Astrocyte (in vitro differentiated cells and primary cell): ENCODE results near the gene NLRC4. TPM values are rescaled to one million over a fixed set of nuclear protein-coding genes. Genes with fewer than 3 reads are reported as not detected.

ENCODE experiments used
- DNase-seq: peaks from one replicate; pipeline ENCODE4 v3.0.0-alpha.2; 2010; ENCODE audit warnings: low read depth
- FAIRE-seq: peaks from 2 replicates; lab custom pipeline; 2011; peaks lifted over from hg19 to GRCh38; lab: Jason Lieb, UNC
- H2AFZ ChIP-seq: 2 replicates; pipeline ENCODE4 v1.6.0; 2012; ENCODE audit warnings: low read depth, low read length, inconsistent platforms
- H3K27ac ChIP-seq: 2 replicates; pipeline ENCODE4 v1.5.1; 2011; ENCODE audit warnings: low read depth, low read length, inconsistent platforms
- H3K27me3 ChIP-seq: 2 replicates; pipeline ENCODE4 v1.6.0; 2011; ENCODE audit warnings: low read length, inconsistent platforms; ENCODE audit not compliant: insufficient read depth
- H3K36me3 ChIP-seq: 2 replicates; pipeline ENCODE4 v1.5.1; 2011; ENCODE audit warnings: low read length, inconsistent platforms; ENCODE audit not compliant: insufficient read depth
- H3K4me1 ChIP-seq: 2 replicates; pipeline ENCODE4 v1.5.1; 2011; ENCODE audit warnings: low read length, inconsistent platforms; ENCODE audit not compliant: insufficient read depth
- H3K4me2 ChIP-seq: 2 replicates; pipeline ENCODE4 v1.6.0; 2012; ENCODE audit warnings: low read length, inconsistent platforms
- H3K4me3 ChIP-seq: 2 replicates; pipeline ENCODE4 v1.5.1; 2011; ENCODE audit warnings: low read depth, mild to moderate bottlenecking, low read length, inconsistent platforms; ENCODE audit not compliant: insufficient read depth
- H3K79me2 ChIP-seq: 2 replicates; pipeline ENCODE4 v1.6.0; 2012; ENCODE audit warnings: mild to moderate bottlenecking, low read length, inconsistent platforms; ENCODE audit not compliant: insufficient read depth
- H3K9ac ChIP-seq: 2 replicates; pipeline ENCODE4 v1.6.0; 2012; ENCODE audit warnings: mild to moderate bottlenecking, low read length, inconsistent platforms
- H3K9me3 ChIP-seq: 2 replicates; pipeline ENCODE4 v1.5.1; 2012; ENCODE audit warnings: low read depth, mild to moderate bottlenecking, low read length, inconsistent platforms; ENCODE audit not compliant: insufficient read depth
- H4K20me1 ChIP-seq: 2 replicates; pipeline ENCODE4 v1.6.0; 2012; ENCODE audit warnings: low read length, inconsistent platforms; ENCODE audit not compliant: insufficient read depth
- H3K27ac Mint-ChIP-seq: one replicate; pipeline ENCODE4 v1.8.0; 2021; ENCODE audit warnings: mild to moderate bottlenecking, mixed read lengths; ENCODE audit not compliant: unreplicated experiment
- H3K27me3 Mint-ChIP-seq: one replicate; pipeline ENCODE4 v1.8.0; 2021; ENCODE audit warnings: low read depth, mixed read lengths; ENCODE audit not compliant: unreplicated experiment
- H3K36me3 Mint-ChIP-seq: one replicate; pipeline ENCODE4 v1.8.0; 2021; ENCODE audit warnings: low read depth, mixed read lengths; ENCODE audit not compliant: unreplicated experiment
- H3K4me1 Mint-ChIP-seq: one replicate; pipeline ENCODE4 v1.8.0; 2021; ENCODE audit warnings: low read depth, mixed read lengths; ENCODE audit not compliant: unreplicated experiment
- H3K4me3 Mint-ChIP-seq: one replicate; pipeline ENCODE4 v1.8.0; 2021; ENCODE audit warnings: mild to moderate bottlenecking, moderate library complexity, mixed read lengths; ENCODE audit not compliant: unreplicated experiment
- H3K9me3 Mint-ChIP-seq: one replicate; pipeline ENCODE4 v1.8.0; 2021; ENCODE audit warnings: mild to moderate bottlenecking, mixed read lengths; ENCODE audit not compliant: unreplicated experiment
- EZH2 ChIP-seq: IDR thresholded peaks from 2 replicates; pipeline ENCODE4 v1.6.1; 2012; ENCODE audit warnings: mild to moderate bottlenecking, low read length, inconsistent platforms; ENCODE audit not compliant: insufficient read depth
- total RNA-seq: library from RNA; stranded (reverse); gene quantifications from 2 replicates; pipeline ENCODE4 v1.2.1, GENCODE V29; 2021
- TF ChIP-seq, protein P1 (sequence below): IDR thresholded peaks from 2 replicates; pipeline ENCODE4 v1.5.1; 2011; ENCODE audit warnings: low read depth, mild to moderate bottlenecking, inconsistent platforms, low read length, moderate library complexity; ENCODE audit not compliant: insufficient read depth

Gene NLRC4
- total RNA-seq, 1 donor from 2014 or later, result not detected

DNA sequence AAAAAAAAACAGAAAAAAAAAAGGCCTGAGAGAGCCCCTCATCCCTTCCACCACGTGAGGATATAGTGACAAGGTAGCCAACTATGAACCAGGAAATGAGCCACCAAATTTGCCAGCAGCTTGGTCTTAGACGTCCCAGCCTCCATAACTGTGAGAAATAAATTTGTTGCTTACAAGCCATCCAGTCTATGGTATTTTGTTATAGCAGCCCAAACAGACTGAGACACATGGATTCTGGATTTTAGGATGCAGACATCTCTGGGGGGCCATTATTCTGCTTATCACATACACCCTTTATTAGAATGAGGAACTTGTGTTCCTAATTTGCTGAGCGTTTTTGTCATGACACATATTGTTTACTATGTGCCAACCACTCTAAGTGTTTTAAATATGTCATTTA is 7.6 kb upstream of the NLRC4 start:
- no peak overlapping the region for H2AFZ ChIP-seq
- H3K4me3 ChIP-seq, result no peak overlapping the region
- no peak overlapping the region for H3K4me2 ChIP-seq
- Mint-ChIP-seq H3K36me3 (no peaks in the 10 kb centered on the region), H3K9me3 (no peaks in the 10 kb centered on the region), H3K4me1 (no peaks in the 10 kb centered on the region), H3K4me3 (no peak overlapping the region), H3K27me3 (peaks cover 14% of the 10 kb centered on the region), H3K27ac (no peak overlapping the region)
- H3K9ac ChIP-seq, result no peak overlapping the region
- DNase-seq (no peak), FAIRE-seq (no peak)
- no peaks in the 10 kb centered on the region for H4K20me1 ChIP-seq
- TF ChIP-seq EZH2, result no peak
- TF ChIP-seq, protein P1, sequence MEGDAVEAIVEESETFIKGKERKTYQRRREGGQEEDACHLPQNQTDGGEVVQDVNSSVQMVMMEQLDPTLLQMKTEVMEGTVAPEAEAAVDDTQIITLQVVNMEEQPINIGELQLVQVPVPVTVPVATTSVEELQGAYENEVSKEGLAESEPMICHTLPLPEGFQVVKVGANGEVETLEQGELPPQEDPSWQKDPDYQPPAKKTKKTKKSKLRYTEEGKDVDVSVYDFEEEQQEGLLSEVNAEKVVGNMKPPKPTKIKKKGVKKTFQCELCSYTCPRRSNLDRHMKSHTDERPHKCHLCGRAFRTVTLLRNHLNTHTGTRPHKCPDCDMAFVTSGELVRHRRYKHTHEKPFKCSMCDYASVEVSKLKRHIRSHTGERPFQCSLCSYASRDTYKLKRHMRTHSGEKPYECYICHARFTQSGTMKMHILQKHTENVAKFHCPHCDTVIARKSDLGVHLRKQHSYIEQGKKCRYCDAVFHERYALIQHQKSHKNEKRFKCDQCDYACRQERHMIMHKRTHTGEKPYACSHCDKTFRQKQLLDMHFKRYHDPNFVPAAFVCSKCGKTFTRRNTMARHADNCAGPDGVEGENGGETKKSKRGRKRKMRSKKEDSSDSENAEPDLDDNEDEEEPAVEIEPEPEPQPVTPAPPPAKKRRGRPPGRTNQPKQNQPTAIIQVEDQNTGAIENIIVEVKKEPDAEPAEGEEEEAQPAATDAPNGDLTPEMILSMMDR, result no peak
- peaks cover 5% of the 10 kb centered on the region for H3K27me3 ChIP-seq
- H3K9me3 ChIP-seq, result no peaks in the 10 kb centered on the region
- H3K79me2 ChIP-seq, result no peaks in the 10 kb centered on the region
- H3K36me3 ChIP-seq, result no peaks in the 10 kb centered on the region
- H3K4me1 ChIP-seq, result peaks cover 2% of the 10 kb centered on the region
- H3K27ac ChIP-seq, result no peak overlapping the region

DNA sequence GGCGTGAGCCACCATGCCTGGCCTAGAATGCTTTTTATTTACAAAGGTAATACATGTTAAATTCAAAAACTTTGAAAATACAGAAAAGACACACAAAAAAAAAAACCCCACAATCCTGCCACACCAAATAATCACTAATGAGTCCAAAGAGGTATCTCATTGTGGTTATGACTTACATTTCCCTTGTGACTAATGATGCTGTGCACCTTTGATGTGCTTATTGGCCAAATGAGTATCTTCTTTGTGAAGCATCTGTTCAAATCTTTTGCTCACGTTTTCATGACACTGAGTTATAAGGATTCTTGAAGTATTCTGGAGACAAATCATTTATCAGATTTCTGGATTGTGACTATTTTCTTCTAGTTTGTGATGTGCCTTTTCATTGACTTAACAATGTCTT is 6.4 kb upstream of the NLRC4 start:
- TF ChIP-seq, protein P1, result no peak
- no peak for TF ChIP-seq EZH2
- no peaks in the 10 kb centered on the region for H3K79me2 ChIP-seq
- no peaks in the 10 kb centered on the region for H3K4me1 ChIP-seq
- no peaks in the 10 kb centered on the region for H3K9me3 ChIP-seq
- H3K9ac ChIP-seq, result no peak overlapping the region
- H4K20me1 ChIP-seq, result no peaks in the 10 kb centered on the region
- H3K4me2 ChIP-seq, result no peak overlapping the region
- peaks cover 14% of the 10 kb centered on the region for H3K27me3 Mint-ChIP-seq
- H3K27me3 ChIP-seq, result peaks cover 5% of the 10 kb centered on the region
- H3K4me3 ChIP-seq, result no peak overlapping the region
- no peaks in the 10 kb centered on the region for H3K4me1 Mint-ChIP-seq
- H3K9me3 Mint-ChIP-seq, result no peaks in the 10 kb centered on the region
- FAIRE-seq (no peak), DNase-seq (no peak)
- no peak overlapping the region for H2AFZ ChIP-seq
- H3K36me3 Mint-ChIP-seq, result no peaks in the 10 kb centered on the region
- H3K27ac ChIP-seq, result no peak overlapping the region
- no peaks in the 10 kb centered on the region for H3K36me3 ChIP-seq
- H3K4me3 Mint-ChIP-seq, result no peak overlapping the region
- no peak overlapping the region for H3K27ac Mint-ChIP-seq

DNA sequence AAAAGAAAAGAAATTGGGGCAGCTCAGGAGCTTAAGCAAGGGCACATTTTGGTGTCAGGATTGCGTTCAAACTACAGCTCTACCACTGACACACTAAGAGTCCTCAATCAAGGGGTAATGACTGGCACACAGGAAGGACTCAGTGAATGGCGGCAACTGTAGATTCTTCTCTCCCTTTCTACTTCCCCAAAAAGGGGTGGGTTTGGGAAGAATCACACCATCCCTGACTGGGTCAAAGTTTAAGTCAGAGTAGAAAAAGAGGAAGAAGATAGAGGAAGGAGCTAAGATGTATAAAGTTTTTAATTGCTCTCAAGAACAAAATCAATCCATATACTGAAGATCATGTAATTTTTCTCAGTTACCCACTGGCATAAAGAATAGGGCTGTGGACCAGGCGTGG is 2.6 kb downstream of the NLRC4 start:
- Mint-ChIP-seq H3K27ac (no peak overlapping the region), H3K4me1 (peaks cover 2% of the 10 kb centered on the region), H3K4me3 (no peak overlapping the region), H3K9me3 (no peaks in the 10 kb centered on the region), H3K27me3 (peaks cover 7% of the 10 kb centered on the region), H3K36me3 (no peaks in the 10 kb centered on the region)
- Histone ChIP-seq H3K9me3 (no peaks in the 10 kb centered on the region), H3K4me3 (no peak overlapping the region), H2AFZ (no peak overlapping the region), H3K27ac (no peak overlapping the region), H3K27me3 (no peaks in the 10 kb centered on the region), H3K4me1 (no peaks in the 10 kb centered on the region), H3K79me2 (no peaks in the 10 kb centered on the region), H3K9ac (no peak overlapping the region), H3K36me3 (no peaks in the 10 kb centered on the region), H4K20me1 (no peaks in the 10 kb centered on the region), H3K4me2 (no peak overlapping the region)
- no peak for TF ChIP-seq EZH2
- TF ChIP-seq, protein P1, result no peak
- DNase-seq, result no peak
- FAIRE-seq, result no peak
